GM12878 (cell line): ENCODE data around the gene DCAF5. TPM values are rescaled to one million over a fixed set of nuclear protein-coding genes. Genes with fewer than 3 reads are reported as not detected.

ENCODE experiments used
- ATAC-seq: fragments of 200-7000 bp; cut with Tn5 transposase; 3 replicates; pipeline ENCODE4 v1.9.1; 2020; ENCODE audit warnings: mild to moderate bottlenecking, moderate library complexity
- BruUV-seq: library from RNA; stranded (reverse); fragments of 400-500 nt; replicated peaks from 2 replicates; lab custom pipeline; 2021; lab: Mats Ljungman, UMichigan
- CTCF ChIA-PET: fragments of 300-600 bp; sonication (Branson Sonifier 250); formaldehyde crosslinking; extraction: SDS; loops from one replicate; lab custom pipeline; 2021; ENCODE audit warnings: inconsistent platforms; lab: Yijun Ruan, JAX
- POLR2A ChIA-PET: fragments of 350-600 bp; formaldehyde crosslinking; extraction: SDS; loops from one replicate; lab custom pipeline; 2021; ENCODE audit warnings: inconsistent platforms; lab: Charles Lee
- RAD21 ChIA-PET: fragments of 300-600 bp; sonication (Branson Sonifier 250); formaldehyde crosslinking; loops from one replicate; lab custom pipeline; 2023; ENCODE audit warnings: antibody characterized with exemption; ENCODE audit not compliant: unreplicated experiment; lab: Charles Lee
- SMC1A ChIA-PET: fragments of 300-600 bp; sonication (Branson Sonifier 250); formaldehyde crosslinking; loops from one replicate; lab custom pipeline; 2023; ENCODE audit not compliant: unreplicated experiment, uncharacterized antibody; lab: Charles Lee
- DNase-seq: peaks from one replicate; pipeline ENCODE4 v3.0.0-alpha.2; 2011; ENCODE audit warnings: low read depth, low spot score
- FAIRE-seq: peaks from 3 replicates; lab custom pipeline; 2011; peaks lifted over from hg19 to GRCh38; lab: Jason Lieb, UNC
- H2AFZ ChIP-seq: 2 replicates; pipeline ENCODE4 v1.6.0; 2011; ENCODE audit warnings: low read depth, low read length, control low read depth; ENCODE audit not compliant: control insufficient read depth
- H3K27ac ChIP-seq: 2 replicates; pipeline ENCODE4 v1.5.1; 2011; ENCODE audit warnings: control low read depth; ENCODE audit not compliant: control insufficient read depth, insufficient read depth
- H3K27me3 ChIP-seq, 2 experiments: replicated peaks in 1 of 2; 2 replicates each; pipeline versions ENCODE4 v1.6.0 to v1.6.1; 2011; ENCODE audit warnings: low read length in 1 of 2; ENCODE audit not compliant: control insufficient read depth in 2 of 2, insufficient read depth in 2 of 2
- H3K36me3 ChIP-seq, 2 experiments: 2 replicates each; pipeline ENCODE4 v1.5.1; 2011; ENCODE audit warnings: low read length in 1 of 2; ENCODE audit not compliant: control insufficient read depth in 2 of 2, insufficient read depth in 2 of 2
- H3K4me1 ChIP-seq: 2 replicates; pipeline ENCODE4 v1.6.1; 2011; ENCODE audit warnings: mild to moderate bottlenecking, low read length, moderate library complexity, mixed read lengths; ENCODE audit not compliant: control insufficient read depth, insufficient read depth
- H3K4me2 ChIP-seq: 2 replicates; pipeline ENCODE4 v1.6.0; 2011; ENCODE audit warnings: control low read depth; ENCODE audit not compliant: control insufficient read depth, insufficient read depth
- H3K4me3 ChIP-seq: fragments of 200-600 bp; sonication (generic); 2 replicates; pipeline ENCODE4 v1.5.1; 2016
- H3K79me2 ChIP-seq: 2 replicates; pipeline ENCODE4 v1.6.0; 2011; ENCODE audit warnings: low read length; ENCODE audit not compliant: control insufficient read depth, insufficient read depth
- H3K9ac ChIP-seq: 2 replicates; pipeline ENCODE4 v1.8.0; 2011; ENCODE audit warnings: low read length, control low read depth, mixed read lengths; ENCODE audit not compliant: control insufficient read depth, insufficient read depth
- H3K9me3 ChIP-seq: replicated peaks from 3 replicates; pipeline ENCODE4 v1.5.1; 2011; ENCODE audit warnings: mild to moderate bottlenecking, low read length; ENCODE audit not compliant: control insufficient read depth, insufficient read depth
- H4K20me1 ChIP-seq: 2 replicates; pipeline ENCODE4 v1.6.0; 2011; ENCODE audit not compliant: control insufficient read depth, insufficient read depth
- ASH2L ChIP-seq: fragments of 300-600, 200-600 bp; sonication (generic); IDR thresholded peaks from 2 replicates; pipeline ENCODE4 v1.6.1; 2017; ENCODE audit warnings: low read depth, mild to moderate bottlenecking, borderline replicate concordance
- ATF2 ChIP-seq: IDR thresholded peaks from 2 replicates; pipeline ENCODE4 v1.6.1; 2012; ENCODE audit warnings: low read length, inconsistent platforms
- BRCA1 ChIP-seq: IDR thresholded peaks from 2 replicates; pipeline ENCODE4 v1.6.1; 2011; ENCODE audit warnings: low read depth, low read length, improper control_type of control experiment
- CEBPZ ChIP-seq: fragments of 150-350 bp; IDR thresholded peaks from 2 replicates; pipeline ENCODE4 v1.6.1; 2016; ENCODE audit warnings: low read depth, low read length
- CREM ChIP-seq: IDR thresholded peaks from 2 replicates; pipeline ENCODE4 v1.6.1; 2014; ENCODE audit warnings: antibody characterized with exemption, low read depth
- EP300 ChIP-seq, 2 experiments: fragments of 150-350 bp in 1 of 2; IDR thresholded peaks; 2 replicates each; pipeline ENCODE4 v1.6.1; 2011 to 2012; ENCODE audit warnings: low read depth in 2 of 2, low read length in 2 of 2, borderline replicate concordance in 1 of 2, improper control_type of control experiment in 1 of 2, inconsistent platforms in 1 of 2; ENCODE audit not compliant: control insufficient read depth in 1 of 2
- MYB ChIP-seq: fragments of 150-350 bp; IDR thresholded peaks from 2 replicates; pipeline ENCODE4 v1.6.1; 2014; ENCODE audit warnings: mild to moderate bottlenecking, low read depth, low read length, borderline replicate concordance
- NR2F1 ChIP-seq: fragments of 450-650 bp; conservative IDR thresholded peaks from 2 replicates; pipeline ENCODE4 v1.6.1; 2017; ENCODE audit warnings: mild to moderate bottlenecking
- PML ChIP-seq: IDR thresholded peaks from 2 replicates; pipeline ENCODE4 v1.6.1; 2012; ENCODE audit warnings: low read length, inconsistent platforms
- POLR2A ChIP-seq: IDR thresholded peaks from 2 replicates; pipeline ENCODE4 v1.6.1; 2011; ENCODE audit warnings: low read depth, mild to moderate bottlenecking, low read length
- POU2F2 ChIP-seq: IDR thresholded peaks from 3 replicates; pipeline ENCODE4 v1.6.1; 2011; ENCODE audit warnings: low read depth, mild to moderate bottlenecking, low read length, borderline replicate concordance
- RFX5 ChIP-seq: IDR thresholded peaks from 2 replicates; pipeline ENCODE4 v1.6.1; 2011; ENCODE audit warnings: low read depth, low read length, improper control_type of control experiment
- TBL1XR1 ChIP-seq: IDR thresholded peaks from 2 replicates; pipeline ENCODE4 v1.6.1; 2012; ENCODE audit warnings: low read depth, low read length, improper control_type of control experiment
- ZNF217 ChIP-seq: fragments of 450-650 bp; IDR thresholded peaks from 2 replicates; pipeline ENCODE4 v1.6.1; 2017; ENCODE audit warnings: antibody characterized with exemption, mild to moderate bottlenecking
- WGBS: methylation state at CpG from one replicate; pipeline ENCODE4 v1.1.6; 2016; ENCODE audit warnings: low lambda C conversion rate; ENCODE audit not compliant: insufficient replicate concordance, insufficient coverage; ENCODE audit errors: missing lambda C conversion rate; 5-methylcytosine and 5-hydroxymethylcytosine counted together
- in situ Hi-C: fragments of 300-500 bp; cut with MboI; formaldehyde crosslinking; loops from 9 replicates; pipeline ENCODE4 v1.14.3; 2018; ENCODE audit warnings: mixed read lengths
- intact Hi-C: fragments of 100-400 bp; cut with micrococcal nuclease; formaldehyde crosslinking; loops from one replicate; pipeline ENCODE4 v1.14.2; 2022; ENCODE audit not compliant: unreplicated experiment
- polyA plus RNA-seq, 11 experiments: library from polyadenylated mRNA; depleted of rRNA in 4 of 11; unstranded in 6 of 11; stranded (reverse) in 5 of 11; fragments of >200 nt; fragmentation: Nextera tagmentation in 4 of 11; fragmentation: Illumina TruSeq in 1 of 11; extraction: Ambion mirVana in 4 of 11; extraction: Trizol in 1 of 11; gene quantifications; 1 replicate in 1 of 11; 2 replicates in 10 of 11; pipeline versions ENCODE4 v1.2.1 to v1.2.3, GENCODE V29; 2011 to 2016; ENCODE audit warnings: inconsistent platforms in 2 of 11, missing spikeins in 2 of 11, low read depth in 1 of 11
- total RNA-seq, 4 experiments: library from RNA; depleted of rRNA in 3 of 4; stranded (reverse); fragments of >200 nt in 3 of 4; fragmentation: Illumina TruSeq in 1 of 4; extraction: Trizol in 1 of 4; gene quantifications; 2 replicates each; pipeline versions ENCODE4 v1.2.1 to v1.2.3, GENCODE V29; 2013 to 2021

Gene DCAF5
- total and polyA plus RNA-seq, 10 of the 15 experiments (the other 5 are each of a cell fraction or from before 2014, with no cell fraction given): 6.8 to 38.1 (median 19.1) TPM

GRCh38 chr14:69048456-69048855, 104.5 kb downstream of the DCAF5 start:
- ChIA-PET RAD21 (no interaction called here), POLR2A (no interaction called here)
- TF ChIP-seq TBL1XR1 (no peak), RFX5 (peak; percentile 69; the same call in 1 of the 2 replicates)
- TF ChIP-seq, all 136 proteins: peak for 1
- 100% methylated on average over 3 of the region's 3 CpGs for WGBS
- CTCF ChIA-PET: interaction anchor here (0.6 kb wide), 2 partner anchors 28 to 331 kb away, joined by 3 read pairs; no protein-coding TSS in a partner anchor
- Histone ChIP-seq H2AFZ (no peak overlapping the region), H3K27ac (no peak overlapping the region), H3K36me3 (peaks cover under 1 to 1% of the 10 kb centered on the region in 2 experiments; a peak in 3 of 4 replicates), H3K9ac (no peak overlapping the region), H3K4me3 (no peak overlapping the region), H4K20me1 (no peaks in the 10 kb centered on the region), H3K9me3 (no peaks in the 10 kb centered on the region), H3K4me1 (no peaks in the 10 kb centered on the region), H3K27me3 (0 out of 4 replicates have a peak, but pooled peaks cover 0 to under 1% of the 10 kb centered on the region in 2 experiments), H3K79me2 (no peaks in the 10 kb centered on the region), H3K4me2 (no peak overlapping the region)
- no peak for FAIRE-seq
- intact Hi-C loops: no loop called here
- in situ Hi-C loops: no loop called here
- peak; percentile 54 for ATAC-seq
- no TSS peak for BruUV-seq
- SMC1A ChIA-PET: no interaction called here
- DNase-seq: no peak

GRCh38 chr14:69047255-69047654, 105.7 kb downstream of the DCAF5 start:
- DNase-seq (no peak), FAIRE-seq (no peak), ATAC-seq (no peak)
- Histone ChIP-seq H3K4me2 (no peak overlapping the region), H3K79me2 (no peaks in the 10 kb centered on the region), H3K9me3 (no peaks in the 10 kb centered on the region), H3K4me3 (no peak overlapping the region), H3K9ac (no peak overlapping the region), H4K20me1 (no peaks in the 10 kb centered on the region), H3K27ac (no peak overlapping the region), H3K36me3 (no peaks in the 10 kb centered on the region), H3K4me1 (no peaks in the 10 kb centered on the region), H2AFZ (no peak overlapping the region), H3K27me3 (peaks cover 1 to 6% of the 10 kb centered on the region in 2 experiments; a peak in 3 of 4 replicates)
- WGBS: 87% methylated on average over 1 of the region's 1 CpG
- POLR2A ChIA-PET: no interaction called here
- intact Hi-C loops (no loop called here), in situ Hi-C loops (no loop called here)
- RAD21 ChIA-PET: no interaction called here
- SMC1A ChIA-PET: interaction anchor here (1.5 kb wide), 1 partner anchor 11 kb away, joined by 4 read pairs; no protein-coding TSS in a partner anchor
- BruUV-seq: no TSS peak
- CTCF ChIA-PET: interaction anchor here (0.6 to 0.8 kb wide), 2 partner anchors 21 to 179 kb away, joined by 3 to 4 read pairs; no protein-coding TSS in a partner anchor
- no peak for TF ChIP-seq ASH2L
- TF ChIP-seq ZNF217: no peak
- no peak for TF ChIP-seq EP300 (IDR thresholded peaks at IDR 0.05; ENCODE audit: borderline replicate concordance in 1 of 2, control insufficient read depth in 1 of 2, low read depth in 2 of 2, low read length in 2 of 2)
- no peak for TF ChIP-seq POLR2A
- TF ChIP-seq CREM: no peak
- no peak for TF ChIP-seq POU2F2
- no peak for TF ChIP-seq NR2F1
- no peak for TF ChIP-seq CEBPZ
- TF ChIP-seq PML: no peak
- TF ChIP-seq MYB: no peak
- TF ChIP-seq ATF2: no peak
- no peak for TF ChIP-seq BRCA1
